GM23248 (cell line): ENCODE data around the gene POLR2I.

Experiments
- EZH2 ChIP-seq: fragments of 200-600 bp; sonication (generic); IDR thresholded peaks from 2 replicates; pipeline ENCODE4 v1.6.1; 2018; ENCODE audit warnings: antibody characterized with exemption, mild to moderate bottlenecking; ENCODE audit not compliant: insufficient read depth, poor library complexity, severe bottlenecking
- EZH2phosphoT487 ChIP-seq: fragments of 200-600 bp; sonication (generic); IDR thresholded peaks from 2 replicates; pipeline ENCODE4 v1.6.1; 2018; ENCODE audit warnings: antibody characterized with exemption, moderate library complexity, mild to moderate bottlenecking, low read depth; ENCODE audit not compliant: insufficient read depth

DNA sequence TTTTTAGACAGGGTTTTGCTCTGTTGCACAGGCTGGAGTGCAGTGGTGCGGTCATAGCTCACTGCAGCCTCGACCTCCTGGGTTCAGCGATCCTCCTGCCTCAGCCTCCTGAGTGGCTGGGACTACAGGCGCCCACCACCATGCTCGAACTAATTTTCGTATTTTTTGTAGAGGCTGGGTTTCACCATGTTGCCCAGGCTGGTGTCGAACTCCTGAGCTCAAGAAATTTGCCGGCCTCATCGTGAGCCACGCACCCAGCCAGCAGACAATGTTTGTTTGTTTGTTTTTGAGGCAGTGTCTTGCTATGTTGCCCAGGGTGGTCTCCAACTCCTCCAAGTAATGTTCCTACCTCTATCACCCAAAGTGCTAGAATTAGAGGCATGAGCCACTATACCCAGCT is 38.5 kb upstream of the POLR2I start:
- no peak for TF ChIP-seq EZH2
- no peak for TF ChIP-seq EZH2phosphoT487
